ENCODE results near the gene SAMD4A. TPM values are rescaled to one million over a fixed set of nuclear protein-coding genes. Genes with fewer than 3 reads are reported as not detected.

SAMD4A gene
- total RNA-seq, 2 donors from 2014 or later: 1.9 to 8.0 TPM

GRCh38 chr14:54776361-54777001, 209.6 kb downstream of the SAMD4A start:
- Histone ChIP-seq H3K9me3 (ENCODE audit: control insufficient read depth, low read length) (no peaks in the 10 kb centered on the region), H3K4me1 (ENCODE audit: control insufficient read depth, insufficient read depth, low read length) (no peaks in the 10 kb centered on the region), H3K36me3 (ENCODE audit: control insufficient read depth, insufficient read depth, low read length) (no peaks in the 10 kb centered on the region), H3K4me3 (ENCODE audit: low read length) (no peak overlapping the region), H3K9ac (ENCODE audit: extremely low read depth, low read length, poor library complexity, severe bottlenecking) (no peak overlapping the region), H3K27me3 (ENCODE audit: control insufficient read depth, insufficient read depth, low read length, poor library complexity, severe bottlenecking) (no peaks in the 10 kb centered on the region), H3K27ac (ENCODE audit: low read depth, low read length) (no peak overlapping the region)
- Mint-ChIP-seq H3K4me1 (peaks cover 17% of the 10 kb centered on the region), H3K27me3 (ENCODE audit: insufficient read depth) (no peaks in the 10 kb centered on the region), H3K36me3 (ENCODE audit: low read depth) (no peaks in the 10 kb centered on the region), H3K27ac (no peak overlapping the region), H3K4me3 (no peak overlapping the region), H3K9me3 (peaks cover 2% of the 10 kb centered on the region)
- DNase-seq: no peak
- WGBS, 2 experiments (ENCODE audit: insufficient coverage in 1 of 2, insufficient read length in 1 of 2): 92 to 98% methylated on average over 6 to 12 of the region's 12 CpGs
- TF ChIP-seq CTCF (conservative IDR thresholded peaks at IDR 0.05): no peak

GRCh38 chr14:54777395-54777794, 210.5 kb downstream of the SAMD4A start:
- WGBS, 2 experiments (ENCODE audit: insufficient coverage in 1 of 2, insufficient read length in 1 of 2): 77 to 100% methylated on average over 2 to 7 of the region's 8 CpGs
- H3K9ac ChIP-seq (ENCODE audit: extremely low read depth, low read length, poor library complexity, severe bottlenecking): no peak overlapping the region
- H3K27ac ChIP-seq (ENCODE audit: low read depth, low read length): no peak overlapping the region
- peaks cover 2% of the 10 kb centered on the region for H3K9me3 Mint-ChIP-seq
- no peaks in the 10 kb centered on the region for H3K4me1 ChIP-seq (ENCODE audit: control insufficient read depth, insufficient read depth, low read length)
- peaks cover 15% of the 10 kb centered on the region for H3K4me1 Mint-ChIP-seq
- H3K4me3 ChIP-seq (ENCODE audit: low read length): no peak overlapping the region
- H3K9me3 ChIP-seq (ENCODE audit: control insufficient read depth, low read length): no peaks in the 10 kb centered on the region
- no peak for DNase-seq
- TF ChIP-seq CTCF (conservative IDR thresholded peaks at IDR 0.05): no peak
- H3K4me3 Mint-ChIP-seq: no peak overlapping the region
- H3K27me3 Mint-ChIP-seq (ENCODE audit: insufficient read depth): no peaks in the 10 kb centered on the region
- no peaks in the 10 kb centered on the region for H3K36me3 ChIP-seq (ENCODE audit: control insufficient read depth, insufficient read depth, low read length)
- H3K36me3 Mint-ChIP-seq (ENCODE audit: low read depth): no peaks in the 10 kb centered on the region
- no peak overlapping the region for H3K27ac Mint-ChIP-seq
- H3K27me3 ChIP-seq (ENCODE audit: control insufficient read depth, insufficient read depth, low read length, poor library complexity, severe bottlenecking): no peaks in the 10 kb centered on the region

GRCh38 chr14:54778618-54779345, 211.9 kb downstream of the SAMD4A start:
- Mint-ChIP-seq H3K4me1 (peaks cover 2% of the 10 kb centered on the region), H3K36me3 (ENCODE audit: low read depth) (no peaks in the 10 kb centered on the region), H3K27me3 (ENCODE audit: insufficient read depth) (no peaks in the 10 kb centered on the region), H3K9me3 (no peaks in the 10 kb centered on the region), H3K4me3 (no peak overlapping the region), H3K27ac (no peak overlapping the region)
- TF ChIP-seq CTCF (conservative IDR thresholded peaks at IDR 0.05): no peak
- 90 to 91% methylated on average over 6 to 9 of the region's 9 CpGs for WGBS, 2 experiments (ENCODE audit: insufficient coverage in 1 of 2, insufficient read length in 1 of 2)
- no peak for DNase-seq
- Histone ChIP-seq H3K9ac (ENCODE audit: extremely low read depth, low read length, poor library complexity, severe bottlenecking) (no peak overlapping the region), H3K27ac (ENCODE audit: low read depth, low read length) (no peak overlapping the region), H3K4me1 (ENCODE audit: control insufficient read depth, insufficient read depth, low read length) (no peaks in the 10 kb centered on the region), H3K4me3 (ENCODE audit: low read length) (no peak overlapping the region), H3K9me3 (ENCODE audit: control insufficient read depth, low read length) (no peaks in the 10 kb centered on the region), H3K36me3 (ENCODE audit: control insufficient read depth, insufficient read depth, low read length) (no peaks in the 10 kb centered on the region), H3K27me3 (ENCODE audit: control insufficient read depth, insufficient read depth, low read length, poor library complexity, severe bottlenecking) (no peaks in the 10 kb centered on the region)
